D341Med (cell line): ENCODE results near the gene CAPN11.
"Not testable (repeated sequence)": the region's sequence is repeated elsewhere in the genome, so short reads cannot be mapped to it uniquely, and the experiment has no call there.

Experiments used
- DNase-seq: peaks from one replicate; pipeline ENCODE4 v3.0.0; 2012; ENCODE audit warnings: low spot score

Gene CAPN11

GRCh38 chr6:44228433-44228832, 69.8 kb downstream of the CAPN11 start:
- no peak for DNase-seq

- no peak for DNase-seq
Observed at GRCh38 chr6:44228836-44229235, 70.2 kb downstream of the CAPN11 start.

- no peak for DNase-seq
Observed at GRCh38 chr6:44229376-44230033, 70.9 kb downstream of the CAPN11 start.

- DNase-seq, result no peak
Observed at GRCh38 chr6:44230034-44230675, 71.5 kb downstream of the CAPN11 start.

GRCh38 chr6:44231426-44231825, 72.8 kb downstream of the CAPN11 start:
- not testable (repeated sequence) for DNase-seq

GRCh38 chr6:44232676-44233566, 74.3 kb downstream of the CAPN11 start:
- DNase-seq, result no peak

GRCh38 chr6:44233567-44234100, 75.0 kb downstream of the CAPN11 start:
- DNase-seq, result no peak
